Testis (tissue), 2 donors: ENCODE results near the gene DGUOK.

ENCODE experiments used
- POLR2A ChIP-seq: fragments of 450-650 bp; IDR thresholded peaks from one replicate; pipeline ENCODE4 v1.6.1; 2017; ENCODE audit warnings: antibody characterized with exemption, mild to moderate bottlenecking, moderate library complexity
- TF ChIP-seq, protein P1 (sequence below), 3 experiments: fragments of 450-650 bp in 2 of 3; fragments of 200-600 bp in 1 of 3; sonication (generic) in 1 of 3; IDR thresholded peaks; one replicate each; pipeline ENCODE4 v1.5.1; 2016 to 2019; ENCODE audit warnings: antibody characterized with exemption in 3 of 3, mild to moderate bottlenecking in 2 of 3, moderate library complexity in 1 of 3

DNA sequence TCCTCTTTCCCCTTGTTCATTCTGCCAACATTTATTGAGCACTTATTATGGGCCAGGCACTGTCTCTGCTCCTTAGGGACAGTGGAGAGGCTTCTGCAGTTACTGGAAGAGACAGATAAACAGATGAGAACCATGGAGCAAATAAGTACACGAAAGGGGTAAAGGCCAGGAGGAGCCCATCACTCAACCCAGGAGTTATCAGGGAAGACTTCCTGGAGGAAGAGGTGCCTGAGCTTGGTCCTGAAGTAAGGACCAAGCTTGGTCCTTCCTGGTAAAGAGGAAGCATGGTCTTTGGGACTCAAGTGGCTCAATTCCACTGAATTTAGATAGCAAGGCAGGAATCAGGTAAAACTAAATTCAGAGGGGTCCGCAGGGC is 32.2 kb upstream of the DGUOK start:
- TF ChIP-seq, protein P1, sequence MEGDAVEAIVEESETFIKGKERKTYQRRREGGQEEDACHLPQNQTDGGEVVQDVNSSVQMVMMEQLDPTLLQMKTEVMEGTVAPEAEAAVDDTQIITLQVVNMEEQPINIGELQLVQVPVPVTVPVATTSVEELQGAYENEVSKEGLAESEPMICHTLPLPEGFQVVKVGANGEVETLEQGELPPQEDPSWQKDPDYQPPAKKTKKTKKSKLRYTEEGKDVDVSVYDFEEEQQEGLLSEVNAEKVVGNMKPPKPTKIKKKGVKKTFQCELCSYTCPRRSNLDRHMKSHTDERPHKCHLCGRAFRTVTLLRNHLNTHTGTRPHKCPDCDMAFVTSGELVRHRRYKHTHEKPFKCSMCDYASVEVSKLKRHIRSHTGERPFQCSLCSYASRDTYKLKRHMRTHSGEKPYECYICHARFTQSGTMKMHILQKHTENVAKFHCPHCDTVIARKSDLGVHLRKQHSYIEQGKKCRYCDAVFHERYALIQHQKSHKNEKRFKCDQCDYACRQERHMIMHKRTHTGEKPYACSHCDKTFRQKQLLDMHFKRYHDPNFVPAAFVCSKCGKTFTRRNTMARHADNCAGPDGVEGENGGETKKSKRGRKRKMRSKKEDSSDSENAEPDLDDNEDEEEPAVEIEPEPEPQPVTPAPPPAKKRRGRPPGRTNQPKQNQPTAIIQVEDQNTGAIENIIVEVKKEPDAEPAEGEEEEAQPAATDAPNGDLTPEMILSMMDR (IDR thresholded peaks at IDR 0.05): no peak
- TF ChIP-seq POLR2A: no peak
